HEK293T (cell line): ENCODE measurements around the gene COL19A1.

Source experiments
- CTCF ChIA-PET: fragments of 350-600 bp; formaldehyde crosslinking; extraction: SDS; loops from one replicate; lab custom pipeline; 2021; ENCODE audit warnings: antibody characterized with exemption, inconsistent platforms; lab: Yijun Ruan, JAX
- POLR2A ChIA-PET: fragments of 350-600 bp; formaldehyde crosslinking; extraction: SDS; loops from one replicate; lab custom pipeline; 2020; ENCODE audit warnings: antibody characterized with exemption, inconsistent platforms; lab: Yijun Ruan, JAX
- DNase-seq: peaks from one replicate; pipeline ENCODE4 v3.0.0; 2012; ENCODE audit warnings: mixed read lengths; ENCODE audit errors: extremely low spot score
- ARNT ChIP-seq: fragments of 450-650 bp; IDR thresholded peaks from 2 replicates; pipeline ENCODE4 v1.6.1; 2017; ENCODE audit warnings: mild to moderate bottlenecking
- BHLHE40 ChIP-seq: fragments of 450-650 bp; IDR thresholded peaks from 2 replicates; pipeline ENCODE4 v1.6.1; 2016; ENCODE audit warnings: mild to moderate bottlenecking, moderate library complexity, borderline replicate concordance
- CTBP1 ChIP-seq: fragments of 450-650 bp; IDR thresholded peaks from 2 replicates; pipeline ENCODE4 v1.6.1; 2016; ENCODE audit warnings: borderline replicate concordance
- ELF4 ChIP-seq: fragments of 450-650 bp; IDR thresholded peaks from 2 replicates; pipeline ENCODE4 v1.6.1; 2017; ENCODE audit warnings: antibody characterized with exemption
- FOXA1 ChIP-seq: fragments of 450-650 bp; IDR thresholded peaks from 2 replicates; pipeline ENCODE4 v1.6.1; 2016; ENCODE audit warnings: mild to moderate bottlenecking
- FOXK2 ChIP-seq: fragments of 450-650 bp; IDR thresholded peaks from 2 replicates; pipeline ENCODE4 v1.6.1; 2016; ENCODE audit warnings: mild to moderate bottlenecking
- FOXM1 ChIP-seq: fragments of 450-650 bp; IDR thresholded peaks from 2 replicates; pipeline ENCODE4 v1.6.1; 2017; ENCODE audit warnings: mild to moderate bottlenecking, borderline replicate concordance
- HDGF ChIP-seq: fragments of 450-650 bp; IDR thresholded peaks from 2 replicates; pipeline ENCODE4 v1.6.1; 2017; ENCODE audit warnings: antibody characterized with exemption, borderline replicate concordance
- L3MBTL2 ChIP-seq: fragments of 450-650 bp; conservative IDR thresholded peaks from 2 replicates; pipeline ENCODE4 v1.6.1; 2016; ENCODE audit warnings: mild to moderate bottlenecking
- LEF1 ChIP-seq: fragments of 450-650 bp; IDR thresholded peaks from 2 replicates; pipeline ENCODE4 v1.6.1; 2017; ENCODE audit warnings: mild to moderate bottlenecking, borderline replicate concordance
- NFRKB ChIP-seq: fragments of 450-650 bp; IDR thresholded peaks from 2 replicates; pipeline ENCODE4 v1.6.1; 2016; ENCODE audit warnings: mild to moderate bottlenecking, moderate library complexity
- SP1 ChIP-seq: fragments of 450-650 bp; IDR thresholded peaks from 2 replicates; pipeline ENCODE4 v1.6.1; 2017
- SUZ12 ChIP-seq: fragments of 450-650 bp; IDR thresholded peaks from 2 replicates; pipeline ENCODE4 v1.6.1; 2016; ENCODE audit warnings: mild to moderate bottlenecking
- TARDBP ChIP-seq: fragments of 450-650 bp; IDR thresholded peaks from 2 replicates; pipeline ENCODE4 v1.6.1; 2016
- ZNF384 ChIP-seq: fragments of 450-650 bp; IDR thresholded peaks from 2 replicates; pipeline ENCODE4 v1.6.1; 2016
- TF ChIP-seq, protein P1 (sequence below): fragments of 450-650 bp; IDR thresholded peaks from 2 replicates; pipeline ENCODE4 v1.6.1; 2016

Gene COL19A1

DNA sequence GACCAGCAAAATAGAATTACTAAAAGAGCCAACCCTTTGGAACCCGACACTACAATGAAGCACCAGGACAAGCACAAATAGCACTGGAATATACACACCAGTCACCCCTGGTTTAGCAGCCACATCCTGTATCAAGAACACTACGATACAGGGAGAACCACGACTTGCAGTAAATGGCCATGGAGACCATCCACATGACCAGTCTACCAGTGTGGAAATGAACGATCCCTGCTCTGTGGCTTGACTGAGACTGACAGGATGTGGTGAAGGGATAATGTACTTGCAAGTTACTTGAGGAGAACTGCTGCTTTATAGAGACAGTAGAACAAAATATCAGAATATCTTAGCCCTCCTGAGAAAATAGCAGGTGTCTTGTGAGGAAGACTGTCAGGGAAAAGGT lies 266.9 kb downstream of the COL19A1 start:
- no peak for TF ChIP-seq SUZ12
- TF ChIP-seq CTBP1, result no peak
- TF ChIP-seq, protein P1, sequence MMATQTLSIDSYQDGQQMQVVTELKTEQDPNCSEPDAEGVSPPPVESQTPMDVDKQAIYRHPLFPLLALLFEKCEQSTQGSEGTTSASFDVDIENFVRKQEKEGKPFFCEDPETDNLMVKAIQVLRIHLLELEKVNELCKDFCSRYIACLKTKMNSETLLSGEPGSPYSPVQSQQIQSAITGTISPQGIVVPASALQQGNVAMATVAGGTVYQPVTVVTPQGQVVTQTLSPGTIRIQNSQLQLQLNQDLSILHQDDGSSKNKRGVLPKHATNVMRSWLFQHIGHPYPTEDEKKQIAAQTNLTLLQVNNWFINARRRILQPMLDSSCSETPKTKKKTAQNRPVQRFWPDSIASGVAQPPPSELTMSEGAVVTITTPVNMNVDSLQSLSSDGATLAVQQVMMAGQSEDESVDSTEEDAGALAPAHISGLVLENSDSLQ, result no peak
- no peak for TF ChIP-seq TARDBP
- no peak for TF ChIP-seq L3MBTL2
- no peak for TF ChIP-seq SP1
- no peak for TF ChIP-seq ZNF384
- TF ChIP-seq HDGF, result no peak
- no peak for TF ChIP-seq FOXK2
- no peak for TF ChIP-seq ARNT
- no peak for TF ChIP-seq ELF4
- no peak for TF ChIP-seq BHLHE40
- no peak for TF ChIP-seq NFRKB
- no peak for TF ChIP-seq FOXA1
- TF ChIP-seq LEF1, result no peak
- ChIA-PET POLR2A (no interaction called here), CTCF (no interaction called here)
- no peak for DNase-seq

DNA sequence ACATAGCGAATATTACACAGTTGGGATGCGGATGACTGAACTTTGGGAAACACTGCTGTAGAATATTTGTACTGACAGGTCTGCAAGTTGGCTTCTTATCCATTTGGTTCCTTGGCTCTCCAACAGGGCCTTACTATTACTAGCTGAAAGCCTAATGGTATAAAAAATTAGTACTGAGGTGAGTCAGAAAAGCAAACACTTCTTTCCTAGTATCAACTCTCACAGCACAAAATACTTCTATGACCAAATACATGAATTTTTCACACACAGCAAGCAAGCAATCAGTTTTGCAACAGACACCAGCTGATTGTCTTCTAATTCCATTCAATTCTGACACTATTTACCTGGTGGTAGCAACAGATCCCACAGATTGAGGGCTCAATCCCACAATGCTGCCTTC lies 268.2 kb downstream of the COL19A1 start:
- CTCF ChIA-PET, result interaction anchor here (0.5 kb wide), 1 partner anchor 476 kb away, joined by 3 read pairs; no protein-coding TSS in a partner anchor
- DNase-seq, result no peak
- POLR2A ChIA-PET, result no interaction called here

GRCh38 chr6:70135219-70136160 lies 269.1 kb downstream of the COL19A1 start:
- DNase-seq, result no peak
- ChIA-PET CTCF (no interaction called here), POLR2A (no interaction called here)
- TF ChIP-seq ELF4 (no peak), FOXA1 (no peak), L3MBTL2 (no peak), HDGF (no peak), SP1 (no peak)

More for the DNA sequence above, 268.2 kb downstream of the COL19A1 start:
- no peak for TF ChIP-seq NFRKB
- no peak for TF ChIP-seq SP1
- TF ChIP-seq LEF1, result no peak
- TF ChIP-seq, protein P1, result no peak
- TF ChIP-seq BHLHE40, result no peak
- no peak for TF ChIP-seq ZNF384
- TF ChIP-seq CTBP1, result no peak
- TF ChIP-seq FOXM1, result no peak
- no peak for TF ChIP-seq HDGF
- TF ChIP-seq TARDBP, result no peak
- TF ChIP-seq ELF4, result no peak
- TF ChIP-seq ARNT, result no peak
- no peak for TF ChIP-seq L3MBTL2
- TF ChIP-seq FOXK2, result no peak
- TF ChIP-seq SUZ12, result no peak
- no peak for TF ChIP-seq FOXA1

- DNase-seq, result no peak
- POLR2A ChIA-PET, result no interaction called here
- CTCF ChIA-PET, result no interaction called here
- TF ChIP-seq FOXA1 (no peak), LEF1 (no peak), ARNT (no peak), ZNF384 (no peak), HDGF (no peak), L3MBTL2 (no peak), SUZ12 (no peak), TARDBP (no peak), ELF4 (no peak), NFRKB (no peak), BHLHE40 (no peak), FOXM1 (no peak), CTBP1 (no peak), SP1 (no peak)
Measured at GRCh38 chr6:70136996-70137395, 270.6 kb downstream of the COL19A1 start.

GRCh38 chr6:70140496-70140895 lies 274.1 kb downstream of the COL19A1 start:
- ChIA-PET CTCF (no interaction called here), POLR2A (no interaction called here)
- no peak for TF ChIP-seq NFRKB
- TF ChIP-seq, protein P1, result no peak
- no peak for TF ChIP-seq TARDBP
- TF ChIP-seq LEF1, result no peak
- no peak for TF ChIP-seq SUZ12
- TF ChIP-seq FOXK2, result no peak
- TF ChIP-seq HDGF, result no peak
- TF ChIP-seq ELF4, result no peak
- TF ChIP-seq CTBP1, result no peak
- TF ChIP-seq FOXA1, result no peak
- TF ChIP-seq ARNT, result no peak
- no peak for TF ChIP-seq L3MBTL2
- TF ChIP-seq ZNF384, result no peak
- TF ChIP-seq BHLHE40, result no peak
- no peak for TF ChIP-seq SP1
- no peak for TF ChIP-seq FOXM1
- DNase-seq, result no peak
